ENCODE measurements around the gene CALHM1. TPM values are rescaled to one million over a fixed set of nuclear protein-coding genes. Genes with fewer than 3 reads are reported as not detected.

CALHM1 gene
- total RNA-seq, 1 donor from 2014 or later, result not detected

Other genes with a start within 250 kb of the CALHM1 start
- gene RPEL1, start 213.0 kb downstream of the CALHM1 start, total RNA-seq, result not detected
- gene INA, start 181.8 kb downstream of the CALHM1 start, total RNA-seq, result not detected
- 10.2 TPM for gene PCGF6, start 107.8 kb downstream of the CALHM1 start, total RNA-seq
- 4.7 TPM for gene TAF5, start 90.9 kb downstream of the CALHM1 start, total RNA-seq
- gene ATP5MK, start 62.4 kb downstream of the CALHM1 start, total RNA-seq, result 195 TPM
- gene PDCD11, start 62.3 kb downstream of the CALHM1 start, total RNA-seq, result 21.0 TPM
- 46.3 TPM for gene CALHM2, start 6.5 kb downstream of the CALHM1 start, total RNA-seq
- not detected for gene CALHM3, start 20.3 kb upstream of the CALHM1 start, total RNA-seq
- gene NEURL1, start 34.8 kb upstream of the CALHM1 start, total RNA-seq, result 0.36 TPM